GM19463 (cell line): ENCODE measurements around the gene TH.

Source experiments
- ATAC-seq: cut with Tn5 transposase; IDR thresholded peaks from one replicate; pipeline ENCODE4 v1.9.1; 2021; ENCODE audit warnings: mild to moderate bottlenecking, moderate library complexity; ENCODE audit not compliant: unreplicated experiment

Gene TH

GRCh38 chr11:2163428-2163978 lies 8.1 kb downstream of the TH start:
- no peak for ATAC-seq

DNA sequence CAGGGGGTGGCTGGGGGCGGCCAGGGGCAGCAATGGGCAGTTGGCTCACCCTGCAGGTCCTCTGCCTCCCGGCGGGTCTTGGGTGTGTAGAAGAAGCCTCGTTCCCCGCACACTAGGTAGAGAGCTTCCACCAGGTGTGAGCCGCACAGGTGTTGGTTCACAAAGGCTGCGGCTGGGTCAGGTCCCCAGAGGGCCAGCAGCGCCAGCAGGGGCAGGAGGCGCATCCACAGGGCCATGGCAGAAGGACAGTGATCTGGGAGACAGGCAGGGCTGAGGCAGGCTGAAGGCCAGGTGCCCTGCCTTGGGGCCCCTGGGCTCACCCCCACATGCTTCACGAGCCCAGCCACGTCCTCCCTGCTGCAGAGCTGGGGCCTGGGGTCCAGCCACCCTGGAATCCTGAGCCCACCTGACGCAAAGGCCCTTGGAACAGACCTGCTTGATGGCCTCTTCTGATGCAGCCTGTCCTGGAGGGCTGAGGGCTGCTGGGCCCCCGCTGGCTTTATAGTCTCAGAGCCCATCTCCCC lies 10.8 kb downstream of the TH start, which contains the start of gene INS:
Gene INS, minus strand, starts transcription at position 474 of the 524 bp plus-strand sequence. Its CDS starts 238 bp downstream, at position 236.
- ATAC-seq: no peak

GRCh38 chr11:2159536-2160413 lies 11.8 kb downstream of the TH start:
- no peak for ATAC-seq

GRCh38 chr11:2158966-2159365 lies 12.6 kb downstream of the TH start:
- ATAC-seq: no peak

DNA sequence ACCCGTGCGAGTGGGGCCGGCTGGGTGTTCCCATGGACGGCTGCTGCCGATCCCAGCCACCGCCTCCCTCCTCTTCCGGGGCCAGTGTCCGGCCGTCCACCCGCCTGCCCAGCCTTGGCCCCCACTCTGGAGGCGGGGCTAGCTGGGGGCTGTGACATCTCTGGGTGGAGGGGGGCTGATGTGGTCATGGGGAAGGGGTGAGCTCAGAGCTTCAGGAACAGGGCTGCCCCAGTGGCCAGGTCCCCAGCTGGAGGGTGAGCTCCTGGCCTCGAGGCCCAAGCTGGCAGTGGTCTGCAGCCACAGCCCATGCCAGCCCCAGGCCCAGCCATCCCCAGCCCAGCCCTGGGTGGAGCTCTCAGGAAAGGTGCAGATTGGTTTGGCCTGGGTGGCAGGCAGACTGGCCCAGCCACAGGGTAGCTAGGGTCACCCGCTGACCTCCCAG lies 13.3 kb downstream of the TH start:
- ATAC-seq: no peak

GRCh38 chr11:2157294-2158040 lies 14.1 kb downstream of the TH start:
- no peak for ATAC-seq

- no peak for ATAC-seq
These were observed 15.0 kb downstream of the TH start for GRCh38 chr11:2156416-2157182.

GRCh38 chr11:2155511-2155910 lies 16.1 kb downstream of the TH start:
- ATAC-seq: no peak

GRCh38 chr11:2154889-2155288 lies 16.7 kb downstream of the TH start:
- ATAC-seq: no peak

- ATAC-seq: no peak
These were observed 17.4 kb downstream of the TH start for GRCh38 chr11:2154195-2154585.

DNA sequence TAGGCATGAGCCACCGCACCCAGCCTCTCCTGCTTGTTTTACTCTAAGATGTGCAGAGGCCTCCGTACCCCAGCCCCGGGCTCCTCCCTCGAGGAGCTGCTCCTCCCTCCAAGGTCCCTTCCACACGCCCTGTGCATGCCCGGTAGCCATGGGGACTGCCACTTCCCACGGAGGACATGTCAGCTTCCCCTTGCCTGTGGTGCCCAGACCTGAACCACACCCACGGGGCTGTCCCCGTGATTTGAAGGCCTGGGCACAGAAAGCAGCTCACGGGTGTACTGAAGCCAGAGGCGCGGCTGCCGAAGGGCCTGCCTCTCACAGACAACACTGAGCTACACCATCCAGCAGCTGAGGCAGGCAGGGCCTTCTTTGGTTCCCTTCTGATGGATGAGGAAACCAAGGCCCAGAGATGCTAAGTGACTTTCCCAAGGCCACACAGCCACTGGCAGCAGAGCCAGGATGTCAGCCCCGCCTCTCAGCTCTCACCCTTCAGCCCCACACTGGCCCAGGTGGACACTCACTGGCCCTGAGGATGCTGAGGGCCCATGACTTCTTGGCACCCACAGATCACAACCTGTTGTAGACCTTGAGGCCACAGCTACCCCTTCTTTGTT lies 17.9 kb downstream of the TH start:
- no peak for ATAC-seq

DNA sequence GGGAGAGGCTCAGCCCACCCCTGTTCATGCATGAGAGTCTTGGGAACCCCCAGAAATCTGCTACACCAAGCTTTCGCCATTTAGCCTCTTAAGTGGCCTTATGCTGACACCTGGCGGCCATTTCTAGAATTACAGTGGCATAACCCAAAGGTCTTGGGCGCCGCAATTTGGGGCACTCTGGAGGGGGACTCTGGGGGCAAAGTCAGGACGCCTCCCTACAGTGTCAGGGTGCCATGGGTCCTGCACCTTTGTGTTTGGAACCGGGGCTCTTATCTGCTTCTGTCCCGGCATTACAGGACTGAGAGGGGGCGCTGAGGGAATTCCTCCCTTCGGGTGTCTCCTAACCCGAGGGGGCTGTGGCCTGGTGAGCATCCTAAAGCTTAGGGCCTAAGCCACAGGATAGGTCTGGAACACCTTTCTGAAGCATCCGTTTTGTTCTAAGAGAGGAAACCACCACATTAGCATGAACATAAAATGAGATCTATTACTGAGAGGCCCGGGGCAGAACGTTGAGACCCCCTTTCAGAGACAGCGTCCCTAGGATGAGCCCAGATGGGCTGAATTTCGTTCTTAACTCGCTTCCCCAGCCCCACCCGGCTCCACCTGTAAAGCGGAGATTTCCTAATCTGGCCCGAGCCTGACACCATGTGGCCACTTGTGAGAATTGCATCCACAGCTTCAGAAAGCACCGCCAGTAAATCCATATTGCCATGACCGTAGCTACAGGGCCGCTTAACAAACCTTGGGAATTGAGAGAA lies 19.9 kb downstream of the TH start:
- ATAC-seq: no peak

DNA sequence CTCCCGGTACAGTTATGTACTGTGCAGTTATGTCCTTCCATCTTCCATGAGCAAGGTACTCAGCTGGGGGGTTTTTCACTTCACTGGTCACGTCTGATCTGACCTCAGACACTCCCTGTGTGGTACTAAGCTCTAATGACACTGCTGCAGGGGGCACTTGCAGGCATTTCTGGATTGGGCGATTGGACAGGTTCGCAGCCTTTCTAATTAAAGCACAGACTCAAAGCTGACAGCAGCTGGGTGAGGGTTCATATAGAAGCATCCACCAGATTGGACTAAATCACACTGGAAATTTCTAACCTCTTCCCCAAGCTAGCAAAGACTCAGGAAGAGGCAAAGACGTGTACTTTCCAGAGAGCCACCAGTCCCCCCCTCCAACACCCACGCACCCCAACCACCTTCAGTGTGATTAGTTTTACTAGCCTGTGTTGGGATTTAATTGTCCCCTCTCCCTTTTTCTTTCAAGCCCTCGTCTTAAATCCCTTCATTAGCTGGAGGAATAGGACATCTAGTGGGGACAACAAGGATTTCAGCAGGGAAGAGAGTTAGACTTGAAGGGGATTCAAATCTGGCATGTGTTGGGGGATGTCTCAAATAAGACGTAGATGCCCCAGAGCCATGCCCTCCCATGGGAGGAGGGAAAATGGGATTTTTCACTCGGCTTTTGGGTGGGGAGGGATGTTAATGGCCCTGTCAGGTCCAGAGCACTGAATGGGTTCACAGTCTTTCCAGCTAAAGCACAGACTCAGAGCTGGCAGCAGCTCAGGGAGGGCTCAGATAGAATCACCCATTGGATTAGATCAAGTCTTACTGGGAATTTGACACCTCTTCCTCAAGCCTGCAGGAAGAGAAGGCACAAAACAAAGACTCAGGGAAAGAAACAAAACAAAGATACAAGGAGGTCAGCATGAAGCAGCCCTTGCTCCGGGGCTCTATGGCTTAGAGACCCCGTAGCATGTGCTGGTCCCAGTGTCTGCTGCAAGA lies 21.5 kb downstream of the TH start:
- no peak for ATAC-seq

GRCh38 chr11:2149460-2149859 lies 22.2 kb downstream of the TH start:
- no peak for ATAC-seq

DNA sequence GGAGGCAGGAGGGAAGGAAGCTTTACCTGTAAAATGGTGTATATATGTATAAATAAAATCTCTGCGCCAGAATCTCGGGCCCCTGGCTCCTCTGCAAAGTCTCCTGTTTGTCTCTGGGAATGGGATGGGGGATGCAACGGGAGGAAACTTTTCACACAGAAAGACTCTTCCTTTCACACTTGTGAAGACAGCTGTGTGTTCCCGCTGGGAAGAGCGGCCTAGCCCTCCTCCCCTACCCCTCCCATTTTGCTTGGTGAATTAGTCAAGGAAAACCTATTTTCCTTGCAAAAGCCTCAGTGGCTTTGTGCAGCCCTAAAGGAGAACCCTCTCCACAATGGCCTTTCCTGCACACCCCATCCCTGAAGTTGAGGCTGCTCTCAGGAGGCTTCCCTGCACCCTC lies 23.0 kb downstream of the TH start:
- no peak for ATAC-seq

DNA sequence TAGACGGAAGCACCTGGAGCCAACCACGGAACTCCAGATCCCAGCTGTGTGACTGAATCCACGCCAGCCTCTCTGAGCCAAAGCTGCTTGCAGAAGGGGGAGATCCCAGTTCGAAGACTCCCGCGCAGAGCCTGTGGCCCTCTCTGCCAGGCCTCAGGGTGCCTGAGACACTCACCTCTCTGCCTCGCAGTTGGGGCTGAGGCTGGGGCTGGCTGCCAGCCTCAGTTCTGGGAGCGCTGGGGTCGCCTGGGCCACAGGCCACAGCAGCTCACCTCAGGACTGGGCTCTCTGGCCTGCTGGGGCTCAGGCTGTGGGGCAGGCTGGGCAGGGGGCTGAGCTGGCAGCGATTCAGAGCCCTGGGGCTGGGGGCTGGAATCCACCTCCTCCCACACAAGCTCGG lies 24.2 kb downstream of the TH start:
- no peak for ATAC-seq

DNA sequence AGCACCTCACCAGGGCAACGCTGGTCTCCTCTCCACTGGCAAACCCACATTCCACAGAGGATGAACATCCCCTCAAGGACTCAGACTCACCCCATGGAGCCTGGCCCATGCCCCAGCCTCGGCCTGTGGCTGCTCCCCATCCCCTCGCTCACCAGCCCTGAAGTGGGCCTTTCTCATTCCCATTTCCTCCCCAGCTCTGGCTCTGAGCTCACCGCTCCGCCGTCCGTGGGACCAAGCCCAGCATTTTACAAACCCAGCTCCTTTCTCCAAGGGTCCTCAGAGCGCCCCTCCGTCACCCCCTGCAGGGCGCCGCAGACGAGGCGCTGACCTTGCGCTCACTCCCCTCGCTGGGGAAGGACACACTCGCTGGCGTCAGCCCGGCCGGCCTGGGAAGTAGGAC lies 25.6 kb downstream of the TH start:
- ATAC-seq: no peak

- no peak for ATAC-seq
These were observed 26.9 kb downstream of the TH start for GRCh38 chr11:2144544-2145248.
